H9 (cell line): Measurements from ENCODE around the gene LPP. TPM values are rescaled to one million over a fixed set of nuclear protein-coding genes. Genes with fewer than 3 reads are reported as not detected.

Experiments
- DNase-seq: peaks from one replicate; pipeline ENCODE4 v3.0.0-alpha.2; 2017
- H2AFZ ChIP-seq: one replicate; pipeline ENCODE4 v1.6.1; 2013; ENCODE audit warnings: mild to moderate bottlenecking, low read length, control low read depth, moderate library complexity
- H2AK5ac ChIP-seq: 2 replicates; pipeline ENCODE4 v1.6.1; 2013; ENCODE audit warnings: low read length, control low read depth, mixed read lengths; ENCODE audit not compliant: insufficient read length
- H2BK120ac ChIP-seq: one replicate; pipeline ENCODE4 v1.6.1; 2013; ENCODE audit warnings: low read depth, mild to moderate bottlenecking, low read length, control low read depth, inconsistent platforms; ENCODE audit not compliant: poor library complexity, severe bottlenecking
- H2BK12ac ChIP-seq: 2 replicates; pipeline ENCODE4 v1.6.1; 2013; ENCODE audit warnings: low read length, control low read depth, mixed read lengths, low read depth; ENCODE audit not compliant: insufficient read length
- H2BK15ac ChIP-seq: 2 replicates; pipeline ENCODE4 v1.6.1; 2013; ENCODE audit warnings: low read depth, low read length, control low read depth
- H2BK20ac ChIP-seq: one replicate; pipeline ENCODE4 v1.6.1; 2013; ENCODE audit warnings: low read depth, mild to moderate bottlenecking, low read length, control low read depth, inconsistent platforms; ENCODE audit not compliant: poor library complexity, severe bottlenecking
- H2BK5ac ChIP-seq: 2 replicates; pipeline ENCODE4 v1.6.1; 2013; ENCODE audit warnings: low read length, control low read depth, mixed read lengths; ENCODE audit not compliant: insufficient read length
- H3K14ac ChIP-seq: 2 replicates; pipeline ENCODE4 v1.6.1; 2013; ENCODE audit warnings: low read length, control low read depth; ENCODE audit not compliant: insufficient read depth
- H3K18ac ChIP-seq: 2 replicates; pipeline ENCODE4 v1.6.1; 2013; ENCODE audit warnings: low read depth, mild to moderate bottlenecking, mixed read lengths, low read length, control low read depth; ENCODE audit not compliant: insufficient read length
- H3K23ac ChIP-seq: 2 replicates; pipeline ENCODE4 v1.6.1; 2013; ENCODE audit warnings: low read length, control low read depth, mixed read lengths, low read depth; ENCODE audit not compliant: insufficient read length
- H3K23me2 ChIP-seq: 2 replicates; pipeline ENCODE4 v1.6.1; 2013; ENCODE audit warnings: low read depth, mild to moderate bottlenecking, mixed read lengths, low read length, control low read depth; ENCODE audit not compliant: insufficient read length, poor library complexity, severe bottlenecking
- H3K27ac ChIP-seq: 2 replicates; pipeline ENCODE4 v1.5.1; 2013; ENCODE audit warnings: low read length, control low read depth, mixed read lengths, low read depth; ENCODE audit not compliant: insufficient read length
- H3K27me3 ChIP-seq: 2 replicates; pipeline ENCODE4 v1.6.1; 2013; ENCODE audit warnings: low read length, control low read depth, inconsistent platforms; ENCODE audit not compliant: insufficient read depth
- H3K4ac ChIP-seq: 2 replicates; pipeline ENCODE4 v1.6.1; 2013; ENCODE audit warnings: low read depth, mild to moderate bottlenecking, control low read depth, inconsistent platforms, low read length, moderate library complexity
- H3K4me1 ChIP-seq: 2 replicates; pipeline ENCODE4 v1.6.1; 2013; ENCODE audit warnings: low read length, control low read depth, inconsistent platforms; ENCODE audit not compliant: insufficient read depth
- H3K4me2 ChIP-seq: 2 replicates; pipeline ENCODE4 v1.6.1; 2013; ENCODE audit warnings: low read length, control low read depth, mixed read lengths; ENCODE audit not compliant: insufficient read length, insufficient read depth
- H3K56ac ChIP-seq: 2 replicates; pipeline ENCODE4 v1.6.1; 2013; ENCODE audit warnings: low read depth, mild to moderate bottlenecking, mixed read lengths, low read length, control low read depth; ENCODE audit not compliant: insufficient read length
- H3K79me1 ChIP-seq: 2 replicates; pipeline ENCODE4 v1.6.1; 2013; ENCODE audit warnings: low read depth, mild to moderate bottlenecking, moderate library complexity, low read length, control low read depth, inconsistent platforms; ENCODE audit not compliant: insufficient read depth, poor library complexity, severe bottlenecking
- H3K79me2 ChIP-seq: 2 replicates; pipeline ENCODE4 v1.6.1; 2013; ENCODE audit warnings: low read length, control low read depth, inconsistent platforms; ENCODE audit not compliant: insufficient read depth
- H3K9ac ChIP-seq: 2 replicates; pipeline ENCODE4 v1.6.1; 2013; ENCODE audit warnings: low read length, control low read depth, mixed read lengths; ENCODE audit not compliant: insufficient read length; ENCODE audit errors: extremely low read depth
- H3K9me3 ChIP-seq: one replicate; pipeline ENCODE4 v1.6.1; 2013; ENCODE audit warnings: low read depth, low read length, inconsistent platforms; ENCODE audit not compliant: control insufficient read depth
- H3T11ph ChIP-seq: one replicate; pipeline ENCODE4 v1.6.1; 2013; ENCODE audit warnings: mild to moderate bottlenecking, low read length, control low read depth, inconsistent platforms
- H4K20me1 ChIP-seq: one replicate; pipeline ENCODE4 v1.6.1; 2013; ENCODE audit not compliant: control insufficient read depth, insufficient read length, insufficient read depth
- H4K5ac ChIP-seq: 2 replicates; pipeline ENCODE4 v1.6.1; 2013; ENCODE audit warnings: low read depth, mild to moderate bottlenecking, mixed read lengths, low read length, control low read depth; ENCODE audit not compliant: insufficient read length
- H4K8ac ChIP-seq: replicated peaks from 2 replicates; pipeline ENCODE4 v1.6.1; 2013; ENCODE audit warnings: low read length, control low read depth, mixed read lengths, low read depth; ENCODE audit not compliant: insufficient read length
- H4K91ac ChIP-seq: 2 replicates; pipeline ENCODE4 v1.6.1; 2013; ENCODE audit warnings: low read depth, mild to moderate bottlenecking, moderate library complexity, mixed read lengths, low read length, control low read depth; ENCODE audit not compliant: insufficient read length
- H3K27ac Mint-ChIP-seq, 3 experiments: 2 replicates in 2 of 3; 3 replicates in 1 of 3; pipeline ENCODE4 v1.8.0; 2020 to 2021; ENCODE audit warnings: mixed read lengths in 3 of 3, mild to moderate bottlenecking in 1 of 3, moderate library complexity in 1 of 3
- H3K27me3 Mint-ChIP-seq: 2 replicates; pipeline ENCODE4 v1.8.0; 2021; ENCODE audit warnings: low read depth, mild to moderate bottlenecking, moderate library complexity, mixed read lengths
- H3K36me3 Mint-ChIP-seq, 3 experiments: 2 replicates in 2 of 3; 3 replicates in 1 of 3; pipeline ENCODE4 v1.8.0; 2020 to 2021; ENCODE audit warnings: low read depth in 3 of 3, mixed read lengths in 3 of 3; ENCODE audit not compliant: insufficient read depth in 1 of 3
- H3K4me1 Mint-ChIP-seq, 2 experiments: 2 replicates each; pipeline ENCODE4 v1.8.0; 2020; ENCODE audit warnings: mixed read lengths in 2 of 2
- H3K4me3 Mint-ChIP-seq, 2 experiments: 2 replicates in 1 of 2; 3 replicates in 1 of 2; pipeline ENCODE4 v1.8.0; 2020 to 2021; ENCODE audit warnings: mild to moderate bottlenecking in 2 of 2, mixed read lengths in 2 of 2, moderate library complexity in 1 of 2
- H3K9me3 Mint-ChIP-seq, 2 experiments: 2 replicates in 1 of 2; 3 replicates in 1 of 2; pipeline ENCODE4 v1.8.0; 2020; ENCODE audit warnings: mild to moderate bottlenecking in 2 of 2, mixed read lengths in 2 of 2, moderate library complexity in 1 of 2
- CTCF ChIP-seq: fragments of 200-600 bp; sonication (generic); conservative IDR thresholded peaks from 3 replicates; pipeline ENCODE4 v1.8.0; 2021; ENCODE audit warnings: antibody characterized with exemption, mild to moderate bottlenecking
- WGBS: extraction: QIAGEN DNeasy Blood & Tissue Kit; methylation state at CpG from one replicate; pipeline ENCODE4 v1.1.7; 2013; ENCODE audit warnings: missing lambda C conversion rate, low lambda C conversion rate, mixed read lengths; ENCODE audit not compliant: insufficient read length; ENCODE audit errors: extremely low coverage; 5-methylcytosine and 5-hydroxymethylcytosine counted together
- total RNA-seq: library from RNA; stranded (reverse); gene quantifications from 2 replicates; pipeline ENCODE4 v1.2.1, GENCODE V29; 2021

Gene LPP
- total RNA-seq, 1 experiment from 2014 or later: 64.6 TPM

DNA sequence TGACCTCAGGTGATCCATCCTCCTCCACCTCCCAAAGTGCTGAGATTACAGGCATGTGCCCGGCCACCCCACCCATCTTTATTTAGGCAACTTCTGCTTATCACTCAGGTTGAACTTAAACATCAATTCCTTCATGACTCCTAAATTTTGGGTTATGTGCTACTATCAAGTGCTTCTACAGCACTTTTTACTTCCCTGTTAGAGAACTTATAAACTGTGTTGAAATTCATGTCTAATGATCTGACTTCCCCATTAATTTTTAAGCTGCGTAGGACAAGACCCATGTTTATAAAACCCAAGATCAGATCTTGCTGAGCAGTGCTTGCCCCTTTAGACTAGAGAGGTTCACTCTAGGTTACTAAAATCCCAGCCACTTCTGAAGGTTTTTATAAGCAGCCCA, 751.6 kb downstream of the LPP start:
- no peaks in the 10 kb centered on the region for H3K23me2 ChIP-seq
- no peak overlapping the region for H3K9ac ChIP-seq
- H2BK20ac ChIP-seq: no peak overlapping the region
- H4K8ac ChIP-seq: no peak overlapping the region
- H2AFZ ChIP-seq: no peak overlapping the region
- H3K4me1 Mint-ChIP-seq: peaks cover 13 to 22% of the 10 kb centered on the region in 2 experiments
- H3K27ac Mint-ChIP-seq: no peak overlapping the region
- no peaks in the 10 kb centered on the region for H3K79me2 ChIP-seq
- H3K27ac ChIP-seq: no peak overlapping the region
- H3K27me3 ChIP-seq: no peaks in the 10 kb centered on the region
- DNase-seq: no peak
- WGBS: no CpG with 5 or more reads among the region's 2 CpGs
- H3K23ac ChIP-seq: no peak overlapping the region
- no peak overlapping the region for H4K91ac ChIP-seq
- no peaks in the 10 kb centered on the region for H4K20me1 ChIP-seq
- no peak overlapping the region for H2BK12ac ChIP-seq
- H3K18ac ChIP-seq: no peak overlapping the region
- no peaks in the 10 kb centered on the region for H3K36me3 Mint-ChIP-seq
- no peak for TF ChIP-seq CTCF
- no peak overlapping the region for H2BK5ac ChIP-seq
- H3K4me3 Mint-ChIP-seq: no peak overlapping the region
- H2BK120ac ChIP-seq: no peak overlapping the region
- H3K79me1 ChIP-seq: no peaks in the 10 kb centered on the region
- no peak overlapping the region for H3T11ph ChIP-seq
- H3K9me3 Mint-ChIP-seq: no peaks in the 10 kb centered on the region; a peak in 1 of 5 replicates
- no peak overlapping the region for H2BK15ac ChIP-seq
- no peak overlapping the region for H3K4ac ChIP-seq
- H3K9me3 ChIP-seq: no peaks in the 10 kb centered on the region
- no peak overlapping the region for H3K56ac ChIP-seq
- no peak overlapping the region for H4K5ac ChIP-seq
- peaks cover 1% of the 10 kb centered on the region; the same call in 1 of the 2 replicates for H3K27me3 Mint-ChIP-seq
- no peak overlapping the region for H3K4me2 ChIP-seq
- H3K4me1 ChIP-seq: no peaks in the 10 kb centered on the region
- no peak overlapping the region for H2AK5ac ChIP-seq
- no peak overlapping the region for H3K14ac ChIP-seq
